ENCODE data around the gene SALL1. TPM values are rescaled to one million over a fixed set of nuclear protein-coding genes. Genes with fewer than 3 reads are reported as not detected.

The SALL1 gene
- total and polyA plus RNA-seq, 2 donors (not counting 3 experiments of a cell fraction or from before 2014, with no cell fraction given): not detected

- Histone ChIP-seq H3K9me1 (replicated peaks; ENCODE audit: control insufficient read depth, extremely low read depth, insufficient read depth, low read length) (no peaks in the 10 kb centered on the region), H3K27me3 (ENCODE audit: control insufficient read depth in 2 of 2, insufficient read depth in 2 of 2, low read length in 2 of 2) (no peaks in the 10 kb centered on the region), H4K20me1 (replicated peaks; ENCODE audit: control insufficient read depth, extremely low read depth, insufficient read depth, low read length) (no peaks in the 10 kb centered on the region), H3K9me3 (replicated peaks; ENCODE audit: control insufficient read depth, insufficient read depth, low read length) (no peaks in the 10 kb centered on the region), H3K9ac (replicated peaks; ENCODE audit: extremely low read depth, insufficient read depth, low read length) (no peak overlapping the region), H3K36me3 (ENCODE audit: control insufficient read depth in 2 of 2, extremely low read depth in 1 of 2, insufficient read depth in 2 of 2, low read length in 2 of 2) (no peaks in the 10 kb centered on the region), H3K4me2 (ENCODE audit: insufficient read depth, low read length) (no peak overlapping the region), H3K4me1 (ENCODE audit: control insufficient read depth, extremely low read depth, insufficient read depth, low read length) (no peaks in the 10 kb centered on the region), H3K27ac (ENCODE audit: insufficient read depth, low read depth, low read length) (no peak overlapping the region), H3K79me2 (ENCODE audit: control insufficient read depth, insufficient read depth, low read length) (no peaks in the 10 kb centered on the region), H2AFZ (ENCODE audit: low read depth, low read length) (no peak overlapping the region), H3K4me3 (replicated peaks in 1 of 3; ENCODE audit: insufficient read depth in 1 of 3, low read depth in 1 of 3, low read length in 3 of 3) (no peak overlapping the region)
- BruUV-seq (replicated peaks): no TSS peak
- ChIA-PET CTCF (no interaction called here), POLR2A (no interaction called here)
- FAIRE-seq (no peak), DNase-seq (ENCODE audit: low read depth, low spot score) (no peak)
- dilution Hi-C loops (cut with MboI; ENCODE audit: extremely low pct_ligation_motif_present, low sequenced_read_pairs): no loop called here
- TF ChIP-seq, protein P1, sequence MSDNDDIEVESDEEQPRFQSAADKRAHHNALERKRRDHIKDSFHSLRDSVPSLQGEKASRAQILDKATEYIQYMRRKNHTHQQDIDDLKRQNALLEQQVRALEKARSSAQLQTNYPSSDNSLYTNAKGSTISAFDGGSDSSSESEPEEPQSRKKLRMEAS (IDR thresholded peaks at IDR 0.05; ENCODE audit: insufficient read depth, insufficient read length): no peak
- TF ChIP-seq CTCF (IDR thresholded peaks at IDR 0.05; ENCODE audit: extremely low read depth in 1 of 2, insufficient read depth in 1 of 2, low read depth in 1 of 2, low read length in 2 of 2): no peak
- TF ChIP-seq JUN (IDR thresholded peaks at IDR 0.05; ENCODE audit: borderline replicate concordance, insufficient read depth, insufficient read length, low read depth): no peak
- no peak for TF ChIP-seq POLR2AphosphoS5 (IDR thresholded peaks at IDR 0.05; ENCODE audit: insufficient read depth, low read depth, low read length)
- TF ChIP-seq POLR2A (IDR thresholded peaks at IDR 0.05; ENCODE audit: low read depth, low read length): no peak
- no peak for TF ChIP-seq GATA2 (IDR thresholded peaks at IDR 0.05; ENCODE audit: insufficient read depth, insufficient read length, low read depth, low read length)
- TF ChIP-seq MYC (IDR thresholded peaks at IDR 0.05; ENCODE audit: low read depth, low read length): no peak
- TF ChIP-seq FOS (IDR thresholded peaks at IDR 0.05; ENCODE audit: borderline replicate concordance, insufficient read depth, low read length): no peak
- intact Hi-C loops (cut with micrococcal nuclease): no loop called here
These were observed 19.5 kb downstream of the SALL1 start for GRCh38 chr16:51131619-51132018.
